Astrocyte of the cerebellum (primary cell): ENCODE data around the gene PDE2A.

Experiments used
- DNase-seq: peaks from one replicate; pipeline ENCODE4 v3.0.0-alpha.2; 2011; ENCODE audit warnings: low read depth
- H3K4me3 ChIP-seq: 2 replicates; pipeline ENCODE4 v1.5.1; 2011; ENCODE audit warnings: mild to moderate bottlenecking, low read depth, low read length, moderate library complexity
- CTCF ChIP-seq: IDR thresholded peaks from 2 replicates; pipeline ENCODE4 v1.5.1; 2012; ENCODE audit warnings: low read length, low read depth, moderate library complexity, mild to moderate bottlenecking; ENCODE audit errors: missing control alignments
- in situ Hi-C: cut with HindIII; loops from 2 replicates; pipeline ENCODE4 v1.10.0; 2017; ENCODE audit warnings: low sequenced_read_pairs

PDE2A gene

DNA sequence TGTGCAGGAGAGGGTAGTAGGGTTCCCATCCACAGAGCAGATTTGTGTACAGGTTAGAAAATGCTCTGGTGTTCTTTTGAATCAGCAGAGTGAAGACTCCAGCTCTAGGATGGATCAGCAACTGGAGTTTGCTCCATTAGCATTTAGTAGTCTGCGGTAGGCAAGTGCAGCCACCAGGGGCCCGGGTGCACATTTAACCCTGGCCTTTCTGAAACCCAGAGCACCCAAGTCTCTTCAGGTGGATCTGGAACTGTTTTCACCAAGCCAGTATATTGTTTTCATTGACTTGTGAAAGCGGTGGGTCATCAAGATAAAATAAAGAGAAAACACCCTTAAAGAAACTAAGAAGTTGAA is 139.1 kb downstream of the PDE2A start:
- DNase-seq = no peak
- no peak overlapping the region for H3K4me3 ChIP-seq
- in situ Hi-C loops = no loop called here
- TF ChIP-seq CTCF = no peak

DNA sequence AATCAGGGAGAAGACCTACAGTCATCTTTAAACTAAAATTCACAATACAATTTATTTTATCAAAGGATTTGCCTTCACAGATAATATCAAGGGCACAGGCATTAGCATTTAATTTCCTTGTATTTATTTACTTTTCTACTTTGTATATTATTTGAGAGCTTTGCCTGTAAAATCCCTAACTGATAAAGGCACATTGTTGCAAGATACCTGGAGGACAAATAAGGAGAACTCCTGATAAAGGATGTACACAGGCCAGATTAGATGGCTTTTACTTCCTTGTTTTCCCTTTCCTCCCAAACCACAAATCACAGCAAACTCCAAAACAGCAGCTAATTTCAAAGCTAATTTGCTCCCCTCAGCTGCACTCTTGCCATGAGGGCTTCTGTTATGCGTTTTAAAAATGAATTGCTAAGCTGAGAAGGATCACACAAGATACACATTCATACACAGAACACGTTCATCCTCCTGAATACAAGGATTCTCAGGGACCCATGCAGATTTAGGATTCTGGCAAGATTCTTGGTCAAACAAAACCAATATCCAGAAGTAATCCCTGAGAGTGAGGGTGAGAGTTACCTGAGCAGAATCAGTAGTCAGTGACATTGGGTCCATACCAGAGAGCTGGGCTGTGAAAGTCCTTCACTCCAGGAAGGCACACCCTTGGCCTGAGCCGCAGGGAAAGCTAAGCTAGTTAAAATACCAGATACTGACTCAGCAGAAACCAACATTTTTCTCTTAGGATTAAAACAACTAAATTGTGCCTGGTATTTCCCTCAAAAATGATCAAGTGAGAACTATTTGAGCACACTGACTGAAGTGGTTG is 139.6 kb downstream of the PDE2A start:
- no peak for DNase-seq
- in situ Hi-C loops = no loop called here
- H3K4me3 ChIP-seq = no peak overlapping the region
- no peak for TF ChIP-seq CTCF

DNA sequence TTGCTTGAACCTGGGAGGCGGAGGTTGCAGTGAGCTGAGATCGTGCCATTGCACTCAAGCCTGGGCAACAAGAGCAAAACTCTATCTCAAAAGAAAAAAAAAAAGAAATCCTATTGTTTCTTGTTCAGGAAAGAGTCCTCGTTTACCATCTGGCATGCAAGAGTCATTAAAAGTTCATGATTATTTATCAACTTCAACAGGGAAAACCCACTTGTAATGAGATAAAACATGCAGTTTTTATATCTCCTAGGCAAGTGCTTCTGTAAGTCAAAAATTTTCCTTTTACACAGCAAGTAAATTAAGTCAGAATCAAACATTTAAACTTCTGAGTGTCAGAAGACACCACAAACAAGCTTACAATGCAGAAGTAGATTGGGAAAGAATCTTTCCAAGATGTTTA is 145.2 kb downstream of the PDE2A start:
- no peak overlapping the region for H3K4me3 ChIP-seq
- DNase-seq = no peak
- in situ Hi-C loops = no loop called here
- no peak for TF ChIP-seq CTCF

DNA sequence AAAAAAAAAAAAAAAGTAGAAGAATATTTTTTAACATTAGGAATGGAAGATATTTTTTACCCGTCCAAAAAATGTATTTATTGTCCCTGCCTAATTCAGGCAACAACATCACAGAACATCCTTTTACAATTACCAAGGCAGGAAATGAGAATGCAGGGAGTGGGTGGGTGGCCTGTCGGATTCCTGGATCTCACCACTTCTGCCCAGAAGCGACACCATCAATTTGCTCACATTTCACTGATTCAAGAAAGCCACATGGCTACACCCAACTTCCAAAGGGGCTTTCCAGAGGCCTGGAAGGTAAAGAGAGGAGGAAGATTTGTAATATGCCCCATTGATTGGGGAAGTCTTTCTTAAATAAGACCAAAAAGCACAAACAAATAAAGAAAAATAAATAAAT is 146.1 kb downstream of the PDE2A start:
- in situ Hi-C loops = no loop called here
- H3K4me3 ChIP-seq = no peak overlapping the region
- TF ChIP-seq CTCF = no peak
- no peak for DNase-seq
